GM10266 (cell line): Measurements from ENCODE around the gene MYMK.

Experiments used
- DNase-seq: peaks from one replicate; pipeline ENCODE4 v3.0.0; 2012; ENCODE audit errors: extremely low spot score
- CTCF ChIP-seq: IDR thresholded peaks from 2 replicates; pipeline ENCODE4 v1.5.1; 2012; ENCODE audit warnings: mild to moderate bottlenecking, low read depth; ENCODE audit not compliant: control insufficient read depth, insufficient read depth; ENCODE audit errors: missing control alignments

Gene MYMK

DNA sequence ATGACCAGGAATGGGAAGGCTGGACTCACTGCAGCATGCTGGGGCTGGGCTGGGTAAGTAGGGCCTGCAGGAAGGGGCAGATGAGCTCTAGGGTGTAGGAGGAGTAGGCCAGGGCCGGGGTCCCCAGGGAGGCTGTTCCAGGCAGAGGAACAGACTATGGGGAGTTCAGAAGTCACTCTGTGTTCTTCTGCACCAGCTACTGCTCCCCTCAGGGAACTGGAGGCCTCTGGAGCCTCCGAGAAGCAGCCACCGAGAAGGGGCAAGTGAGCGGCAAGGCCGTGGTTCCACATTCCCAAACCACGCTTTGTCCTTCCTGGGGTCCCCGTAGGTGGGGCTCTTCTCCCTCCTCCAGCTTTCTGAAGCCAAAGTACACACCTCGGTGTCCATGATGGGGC, 37.4 kb downstream of the MYMK start:
- DNase-seq, result no peak
- no peak for TF ChIP-seq CTCF

- no peak for TF ChIP-seq CTCF
- peak; percentile 64 for DNase-seq
These were observed 39.1 kb downstream of the MYMK start for GRCh38 chr9:133485531-133486260.

DNA sequence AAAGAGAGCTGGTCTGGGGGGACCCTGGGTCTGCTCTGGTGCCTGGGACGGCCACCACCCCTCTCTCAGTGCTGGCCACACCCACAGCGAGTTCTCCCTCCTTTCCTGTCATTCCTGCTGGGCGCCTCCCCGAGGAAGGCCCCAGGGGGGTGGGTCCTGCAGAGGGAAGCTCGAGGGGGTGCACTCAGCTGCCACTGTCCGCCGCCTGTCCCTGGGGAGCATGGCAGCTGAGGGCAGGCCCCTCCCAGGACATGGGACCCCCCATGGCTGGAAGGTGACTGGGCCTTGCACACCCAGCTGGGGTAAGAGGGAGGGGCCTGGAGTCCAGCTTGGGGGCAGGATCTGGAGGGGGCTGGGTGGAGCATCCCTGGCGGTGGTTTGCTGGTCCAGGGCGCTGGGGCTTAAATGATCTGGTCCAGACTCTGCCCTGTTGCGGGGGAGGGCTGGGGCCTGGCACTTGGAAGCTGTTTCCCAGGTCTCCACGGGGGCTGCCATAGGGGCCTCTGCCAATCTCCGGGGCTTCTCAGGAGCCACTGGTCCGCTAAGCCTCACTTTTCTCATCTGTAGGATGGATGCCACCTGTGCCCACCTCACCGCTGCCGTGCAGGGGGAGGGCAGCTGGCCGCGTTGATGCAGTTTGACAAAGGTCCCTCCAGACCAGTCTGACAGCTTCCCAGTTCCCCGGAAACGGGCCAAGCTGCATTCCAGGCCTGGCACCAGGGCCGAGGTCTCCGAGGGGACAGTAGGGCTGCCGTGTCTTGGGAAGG, 39.9 kb downstream of the MYMK start:
- no peak for DNase-seq
- TF ChIP-seq CTCF, result no peak

- no peak for DNase-seq
- no peak for TF ChIP-seq CTCF
These were observed 41.1 kb downstream of the MYMK start for GRCh38 chr9:133483611-133484010.

- no peak for TF ChIP-seq CTCF
- peak; percentile 98 for DNase-seq
These were observed 45.7 kb downstream of the MYMK start, which contains the start of gene SLC2A6 for GRCh38 chr9:133478851-133479711. SLC2A6 (minus strand) TSS chr9:133479099; CDS start chr9:133479059, 40 bp downstream.

DNA sequence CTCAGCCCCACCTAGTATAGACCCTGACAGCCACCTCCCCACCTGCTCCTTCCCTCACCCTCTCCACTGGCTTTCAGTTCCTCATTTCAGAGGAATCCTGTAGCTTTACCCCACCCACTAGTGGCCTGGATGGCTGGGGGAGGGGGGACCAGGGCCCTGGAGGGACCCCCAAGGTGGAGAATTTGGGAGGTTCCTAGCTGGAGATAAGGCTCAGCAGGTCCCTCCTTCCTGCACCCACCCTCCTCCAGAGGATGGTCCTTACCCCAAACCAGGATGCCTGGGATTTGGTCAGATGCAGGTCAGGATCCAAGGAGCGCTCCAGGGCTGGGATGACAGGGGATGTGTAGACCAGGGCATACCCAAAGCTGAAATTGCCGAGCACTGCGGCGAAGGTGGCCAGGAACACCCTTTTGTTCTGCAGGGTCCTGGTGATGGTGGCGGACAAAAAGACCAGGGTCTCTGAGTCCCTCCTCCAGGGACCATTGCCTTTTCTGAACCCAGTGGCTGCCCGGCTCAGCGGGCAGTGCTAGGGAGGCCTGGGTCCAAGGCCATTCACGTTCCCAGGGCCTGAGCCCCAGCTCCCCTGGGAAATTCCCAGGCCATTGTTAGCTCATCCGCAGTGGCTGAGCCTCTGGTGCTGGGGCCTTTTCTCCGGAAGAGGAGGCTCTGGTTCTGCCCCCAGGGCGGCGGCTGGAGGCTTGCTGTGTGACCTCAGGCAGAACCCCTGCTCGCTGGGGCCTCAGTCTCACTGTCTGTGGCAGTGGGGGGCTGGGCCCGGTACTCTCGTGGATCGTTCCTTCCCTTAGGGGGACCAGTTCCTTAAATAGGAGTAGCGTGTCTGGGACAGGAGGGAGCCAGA, 46.5 kb downstream of the MYMK start:
- no peak for TF ChIP-seq CTCF
- DNase-seq, result peak; percentile 76
